Brain microvascular endothelial cell (primary cell): Measurements from ENCODE around the gene SAMD1.
A peak's percentile ranks its signal among the peaks of the same experiment; 100 is the strongest.

Experiments used
- DNase-seq: peaks from one replicate; pipeline ENCODE4 v3.0.0-alpha.2; 2020
- H3K27ac ChIP-seq: fragments of 250-450 bp; sonication (Bioruptor Pico); 2 replicates; pipeline ENCODE4 v1.5.1; 2020; ENCODE audit warnings: mild to moderate bottlenecking, moderate library complexity
- H3K27me3 ChIP-seq: fragments of 250-450 bp; sonication (Bioruptor Pico); replicated peaks from 2 replicates; pipeline ENCODE4 v1.5.1; 2020; ENCODE audit warnings: mild to moderate bottlenecking
- H3K36me3 ChIP-seq: fragments of 250-450 bp; sonication (Bioruptor Pico); replicated peaks from 2 replicates; pipeline ENCODE4 v1.5.1; 2020; ENCODE audit warnings: mild to moderate bottlenecking
- H3K4me3 ChIP-seq: 2 replicates; pipeline ENCODE4 v1.5.1; 2011; ENCODE audit warnings: low read depth, mild to moderate bottlenecking, control low read depth, low read length, moderate library complexity
- CTCF ChIP-seq: IDR thresholded peaks from 2 replicates; pipeline ENCODE4 v1.5.1; 2011; ENCODE audit warnings: low read depth, mild to moderate bottlenecking, moderate library complexity, low read length, control low read depth, inconsistent platforms; ENCODE audit errors: missing control alignments
- in situ Hi-C: cut with HindIII; loops from 2 replicates; pipeline ENCODE4 v1.10.0; 2017; ENCODE audit warnings: low sequenced_read_pairs, low pct_ligation_motif_present

The SAMD1 gene

GRCh38 chr19:14085309-14085995 is 5.1 kb downstream of the SAMD1 start, which contains the start of gene C19orf67:
C19orf67 (minus strand) TSS chr19:14085783; CDS start chr19:14085627, 156 bp downstream.
- Histone ChIP-seq H3K27ac (no peak within 1 kb of the TSS), H3K4me3 (no peak within 1 kb of the TSS), H3K27me3 (no peaks in the 10 kb centered on the region), H3K36me3 (peaks cover 8% of the 10 kb centered on the region)
- in situ Hi-C loops, result no loop called here
- TF ChIP-seq CTCF, result no peak
- DNase-seq, result no peak

GRCh38 chr19:14082675-14082960 is 7.9 kb downstream of the SAMD1 start:
- Histone ChIP-seq H3K27ac (no peak overlapping the region), H3K36me3 (no peaks in the 10 kb centered on the region), H3K4me3 (no peak overlapping the region), H3K27me3 (no peaks in the 10 kb centered on the region)
- DNase-seq, result no peak
- TF ChIP-seq CTCF, result no peak
- in situ Hi-C loops, result no loop called here

- no peak for TF ChIP-seq CTCF
- in situ Hi-C loops, result no loop called here
- H3K27me3 ChIP-seq, result no peaks in the 10 kb centered on the region
- H3K4me3 ChIP-seq, result peak overlapping the region; percentile 73
- H3K27ac ChIP-seq, result peak overlapping the region; percentile 61
- no peaks in the 10 kb centered on the region for H3K36me3 ChIP-seq
- no peak for DNase-seq
Measured at GRCh38 chr19:14081797-14082674, 8.5 kb downstream of the SAMD1 start.

- Histone ChIP-seq H3K36me3 (no peaks in the 10 kb centered on the region), H3K4me3 (peak overlapping the region; percentile 74), H3K27me3 (no peaks in the 10 kb centered on the region), H3K27ac (peak overlapping the region; percentile 61)
- in situ Hi-C loops, result no loop called here
- no peak for TF ChIP-seq CTCF
- DNase-seq, result peak; percentile 99
Measured at GRCh38 chr19:14080887-14081796, 9.4 kb downstream of the SAMD1 start.

GRCh38 chr19:14078411-14078810 is 12.1 kb downstream of the SAMD1 start:
- in situ Hi-C loops, result no loop called here
- TF ChIP-seq CTCF, result no peak
- no peak for DNase-seq
- no peak overlapping the region for H3K4me3 ChIP-seq
- no peaks in the 10 kb centered on the region for H3K36me3 ChIP-seq
- H3K27ac ChIP-seq, result no peak overlapping the region
- no peaks in the 10 kb centered on the region for H3K27me3 ChIP-seq
